NCI-H460 (cell line): ENCODE results near the gene UBR1. TPM values are rescaled to one million over a fixed set of nuclear protein-coding genes. Genes with fewer than 3 reads are reported as not detected.

Experiments used
- DNase-seq: peaks from one replicate; pipeline ENCODE4 v3.0.0-alpha.2; 2016; ENCODE audit warnings: low read depth; ENCODE audit errors: extremely low read depth
- total RNA-seq: library from RNA; depleted of rRNA; stranded (reverse); fragments of >200 nt; shearing (Covaris generic); gene quantifications from 2 replicates; pipeline ENCODE4 v1.2.3, GENCODE V29; 2014

The UBR1 gene
- total RNA-seq, 1 experiment from 2014 or later: 26.2 TPM

DNA sequence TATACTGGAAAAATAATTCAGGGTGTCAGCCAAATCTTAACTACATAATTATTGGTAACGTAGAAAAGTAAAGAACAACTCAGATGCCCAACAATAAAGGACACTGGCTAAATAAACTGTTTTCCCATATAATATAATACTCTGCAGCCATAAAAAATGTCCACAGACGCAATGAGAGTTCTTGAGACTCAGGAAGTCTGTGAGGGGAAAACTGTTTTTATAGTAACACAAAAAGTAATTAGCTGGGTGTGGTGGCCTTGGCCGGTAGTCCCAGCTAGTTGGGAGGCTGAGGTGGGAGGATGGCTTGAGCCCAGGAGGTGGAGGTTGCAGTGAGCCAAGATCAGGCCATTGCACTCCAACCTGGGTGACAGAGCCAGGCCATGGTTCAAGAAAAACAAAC lies 5.5 kb upstream of the UBR1 start:
- DNase-seq: no peak

GRCh38 chr15:43107751-43108150 lies 1.9 kb upstream of the UBR1 start:
- DNase-seq: no peak

GRCh38 chr15:43106486-43106829 lies 620 bp upstream of the UBR1 start:
- no peak for DNase-seq

- no peak for DNase-seq
Observed at GRCh38 chr15:43105077-43105736, 631 bp downstream of the UBR1 start.

GRCh38 chr15:43104426-43104825 lies 1.4 kb downstream of the UBR1 start:
- DNase-seq: no peak

- DNase-seq: no peak
Observed at GRCh38 chr15:43103907-43104306, 1.9 kb downstream of the UBR1 start.

DNA sequence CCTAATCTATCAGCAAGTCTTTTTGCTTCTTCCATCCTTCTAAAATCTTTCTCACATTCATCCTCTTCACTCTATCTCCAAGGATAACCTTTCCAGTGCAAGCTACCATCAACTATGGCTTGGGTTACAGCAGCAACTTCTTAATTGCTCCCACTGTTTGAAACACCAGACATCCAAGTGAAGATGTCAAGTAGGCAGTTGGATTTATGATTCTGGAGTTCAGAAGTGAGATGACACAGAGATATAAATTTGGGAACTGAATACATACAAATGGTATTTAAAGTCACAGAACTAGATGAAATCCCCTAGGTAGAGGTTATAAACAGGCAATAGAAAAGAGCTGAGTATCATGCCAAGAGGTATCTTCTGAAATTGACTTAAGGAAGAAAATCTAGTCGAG lies 3.7 kb downstream of the UBR1 start:
- DNase-seq: no peak

- DNase-seq: no peak
Observed at GRCh38 chr15:43100971-43101370, 4.9 kb downstream of the UBR1 start.

DNA sequence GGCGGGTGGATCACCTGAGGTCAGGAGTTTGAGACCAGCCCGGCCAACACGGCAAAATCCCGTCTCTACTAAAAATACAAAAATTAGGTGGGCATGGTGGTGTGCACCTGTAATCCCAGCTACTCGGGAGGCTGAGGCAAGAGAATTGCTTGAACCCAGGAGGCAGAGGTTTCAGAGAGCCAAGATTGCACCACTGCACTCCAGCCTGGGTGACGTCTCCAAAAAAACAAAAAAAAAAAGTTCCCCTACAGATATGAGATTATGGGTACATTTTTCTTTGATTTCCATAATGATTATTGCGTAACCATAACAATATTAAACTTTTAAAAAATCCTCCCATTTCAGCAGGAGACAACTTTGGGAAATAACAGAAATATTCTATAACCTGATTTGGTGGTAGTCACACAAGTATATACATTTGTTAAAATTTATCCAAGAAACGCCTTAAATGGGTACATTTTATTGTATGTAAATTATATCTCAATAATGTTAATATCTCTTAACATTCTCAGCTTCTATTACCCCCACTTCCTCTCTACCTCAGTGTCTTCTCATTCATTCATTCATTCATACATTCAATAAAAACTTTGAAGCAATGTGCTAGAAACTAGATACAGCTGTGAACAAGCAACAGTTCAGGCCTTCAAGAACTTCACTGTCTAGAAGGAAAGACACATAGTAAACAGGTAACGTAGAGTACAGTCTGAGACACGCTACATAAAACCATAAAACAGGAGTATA lies 6.6 kb downstream of the UBR1 start:
- DNase-seq: no peak

DNA sequence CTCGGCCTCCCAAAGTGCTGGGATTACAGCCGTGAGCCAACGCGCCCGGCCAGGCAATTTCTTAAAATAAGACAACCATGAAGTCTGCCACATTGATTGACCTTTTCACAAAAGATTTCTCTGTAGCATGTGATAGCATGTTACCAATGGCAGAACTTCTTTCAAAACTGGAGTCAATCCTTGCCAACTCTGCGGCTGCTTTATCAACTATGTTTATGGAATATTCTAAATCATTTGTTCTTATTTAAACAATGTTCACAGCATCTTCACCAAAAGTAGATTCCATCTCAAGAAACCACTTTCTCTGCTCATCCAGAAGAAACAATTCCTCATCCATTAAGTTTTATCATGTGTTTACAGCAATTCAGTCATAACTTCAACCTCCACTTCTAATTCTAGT lies 9.4 kb downstream of the UBR1 start:
- DNase-seq: no peak

DNA sequence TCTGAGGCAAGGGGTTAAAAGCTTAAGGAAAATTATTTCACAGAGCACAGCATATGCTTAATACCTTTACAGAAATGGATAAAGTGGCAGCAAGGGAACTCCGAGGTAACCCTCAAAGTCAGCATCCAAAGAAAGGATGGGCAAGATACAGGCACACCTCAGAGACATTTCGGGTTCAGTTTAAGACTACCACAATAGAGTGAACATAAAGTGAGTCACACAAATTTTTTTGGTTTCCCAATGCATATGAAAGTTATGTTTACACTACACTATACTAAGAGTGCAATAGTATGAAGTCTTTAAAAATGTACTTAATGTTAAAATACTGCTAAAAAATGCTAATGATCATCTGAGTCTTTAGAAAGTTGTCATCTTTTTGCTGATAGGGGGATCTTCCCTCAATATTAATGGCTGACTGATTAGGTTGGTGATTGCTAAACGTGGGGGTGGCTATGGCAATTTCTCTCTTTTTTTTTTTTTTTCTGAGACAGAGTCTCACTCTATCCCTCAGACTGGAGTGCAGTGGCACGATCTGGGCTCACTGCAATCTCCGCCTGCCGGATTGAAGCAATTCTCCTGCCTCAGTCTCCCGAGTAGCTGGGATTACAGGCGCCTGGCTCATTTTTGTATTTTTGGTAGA lies 10.0 kb downstream of the UBR1 start:
- no peak for DNase-seq

DNA sequence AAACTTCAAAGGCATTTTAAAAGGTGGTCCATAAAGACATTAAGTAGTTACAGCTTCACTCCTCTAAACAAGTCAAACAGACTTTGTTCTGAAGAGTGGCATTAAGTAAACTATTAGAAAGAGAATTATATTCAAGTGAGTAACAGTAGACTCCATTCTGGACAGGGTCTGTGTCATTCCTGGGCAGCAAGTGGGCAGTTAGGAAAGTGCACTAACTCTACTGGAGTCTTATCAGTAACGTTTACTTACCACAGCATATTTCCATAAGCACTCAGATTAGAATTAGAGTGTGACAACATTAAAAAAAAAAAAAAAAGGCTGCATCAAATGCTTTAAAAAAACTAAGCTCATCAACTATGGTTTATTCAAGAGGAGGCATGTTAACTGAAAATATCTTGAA lies 10.6 kb downstream of the UBR1 start:
- no peak for DNase-seq

DNA sequence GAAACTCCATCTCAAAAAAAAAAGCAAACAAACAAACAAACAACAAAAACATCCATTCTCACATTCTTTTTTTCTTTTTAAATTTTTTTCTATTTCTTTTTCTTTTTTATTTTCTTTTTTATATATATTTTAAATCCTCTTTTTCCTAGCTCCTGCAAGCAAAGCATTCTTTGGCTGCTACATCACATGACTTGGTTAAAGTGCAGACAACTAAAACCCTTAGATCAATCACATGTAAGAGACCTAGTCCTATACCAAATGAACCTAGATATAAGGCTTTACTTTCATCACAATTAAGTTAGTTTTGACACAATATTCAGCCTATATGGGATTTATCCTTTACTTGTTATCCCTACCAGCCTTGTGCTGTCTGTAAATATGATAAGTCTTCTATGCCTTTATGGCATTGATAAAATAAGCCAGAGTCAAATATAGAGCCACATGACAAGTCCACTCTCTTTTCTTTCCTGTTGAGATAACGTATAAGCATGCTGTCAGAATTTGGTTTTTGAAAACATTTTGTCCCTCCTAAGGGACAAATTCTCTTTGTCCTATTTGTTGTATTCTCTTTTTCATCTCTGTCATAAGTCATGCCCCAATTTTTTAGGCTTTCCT lies 11.3 kb downstream of the UBR1 start:
- DNase-seq: no peak

- DNase-seq: no peak
Observed at GRCh38 chr15:43093026-43093425, 12.8 kb downstream of the UBR1 start.

DNA sequence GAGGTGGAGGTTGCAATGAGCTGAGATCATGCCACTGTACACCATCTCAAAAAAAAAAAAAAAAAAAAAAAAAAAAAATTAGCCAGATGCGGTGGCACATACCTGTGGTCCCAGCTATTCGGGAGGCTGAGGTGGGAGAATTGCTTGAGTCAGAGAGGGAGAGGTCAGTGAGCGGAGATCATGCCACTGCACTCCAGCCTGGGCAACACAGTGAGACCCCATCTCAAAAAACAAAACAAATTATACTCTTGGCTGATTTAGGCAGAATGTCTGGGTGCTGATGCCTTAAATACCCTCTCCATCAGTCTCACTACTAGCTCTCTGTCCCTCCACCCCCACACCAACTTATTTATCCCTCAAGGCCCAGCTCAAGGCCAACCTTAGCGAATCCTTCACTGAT lies 14.0 kb downstream of the UBR1 start:
- DNase-seq: no peak

DNA sequence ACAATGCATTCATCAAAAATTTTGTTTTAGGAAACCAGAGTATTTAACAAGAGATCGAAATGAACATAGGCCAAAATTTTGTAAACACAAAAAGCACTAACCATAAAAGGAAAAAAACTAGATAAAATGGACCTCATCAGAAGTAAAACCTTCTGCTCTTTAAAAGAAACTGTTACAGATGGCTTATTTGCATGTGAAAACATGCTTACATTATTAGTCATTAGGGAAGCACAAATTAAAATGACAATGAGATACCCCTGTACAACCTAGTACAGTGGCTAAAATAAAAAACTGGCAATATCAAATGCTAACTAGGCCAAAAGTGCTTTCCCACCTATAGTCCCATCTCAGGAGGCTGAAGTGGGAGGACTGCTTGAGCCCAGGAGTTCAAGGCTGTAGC lies 19.3 kb downstream of the UBR1 start:
- no peak for DNase-seq

DNA sequence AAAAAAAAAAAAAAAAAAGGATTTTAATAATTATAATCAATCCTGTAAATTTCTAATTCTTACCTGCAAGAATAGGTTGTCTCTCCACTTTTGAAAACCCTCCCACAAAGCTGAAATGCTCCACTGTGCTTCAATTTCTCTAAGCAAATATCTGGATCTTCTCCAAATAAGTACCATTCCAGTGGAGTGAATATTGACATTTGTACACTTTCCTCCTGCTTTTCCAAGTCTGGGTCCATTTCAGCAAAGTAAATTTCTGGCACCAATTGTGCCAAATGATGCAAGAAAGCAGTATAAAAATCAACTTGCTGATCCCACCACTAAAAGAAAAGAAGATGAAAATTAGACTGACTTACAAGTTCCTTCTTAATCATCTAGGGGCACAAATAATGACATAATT lies 19.9 kb downstream of the UBR1 start:
- no peak for DNase-seq

DNA sequence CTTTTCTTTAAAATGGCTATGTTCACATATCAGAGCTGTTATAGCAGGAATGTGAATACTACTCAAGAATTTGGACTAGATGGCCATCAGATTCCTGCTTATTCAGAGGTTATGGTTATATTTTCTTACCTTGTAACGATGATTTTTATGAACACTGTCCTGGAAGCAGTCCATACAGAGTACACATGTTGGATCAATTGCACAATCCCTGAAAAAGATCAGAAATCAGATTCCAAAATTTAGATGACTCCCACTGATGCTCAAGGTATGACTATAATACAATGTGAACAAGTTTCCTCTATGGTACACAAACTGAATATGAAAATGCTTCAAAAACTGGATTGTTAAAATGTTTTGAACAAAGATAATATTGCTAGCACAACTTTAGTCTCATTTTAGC lies 23.3 kb downstream of the UBR1 start:
- DNase-seq: no peak

GRCh38 chr15:43081283-43081682 lies 24.6 kb downstream of the UBR1 start:
- no peak for DNase-seq

GRCh38 chr15:43071451-43071850 lies 34.4 kb downstream of the UBR1 start:
- DNase-seq: no peak

- no peak for DNase-seq
Observed at GRCh38 chr15:43070893-43071292, 34.9 kb downstream of the UBR1 start.

- DNase-seq: no peak
Observed at GRCh38 chr15:43070249-43070648, 35.6 kb downstream of the UBR1 start.
